Panc1 (cell line): Measurements from ENCODE around the gene CRIM1. TPM values are rescaled to one million over a fixed set of nuclear protein-coding genes. Genes with fewer than 3 reads are reported as not detected.

ENCODE experiments used
- ATAC-seq: fragments of 200-7000 bp; cut with Tn5 transposase; 2 replicates; pipeline ENCODE4 v1.9.1; 2020; ENCODE audit warnings: mild to moderate bottlenecking, moderate library complexity
- BruUV-seq: library from RNA; stranded (reverse); fragments of 400-500 nt; replicated peaks from 2 replicates; lab custom pipeline; 2021; lab: Mats Ljungman, UMichigan
- CTCF ChIA-PET: fragments of 300-600 bp; sonication (Branson Sonifier 250); formaldehyde crosslinking; loops from one replicate; lab custom pipeline; 2022; ENCODE audit warnings: antibody characterized with exemption; lab: Charles Lee
- POLR2A ChIA-PET: fragments of 300-600 bp; sonication (Branson Sonifier 250); formaldehyde crosslinking; loops from one replicate; lab custom pipeline; 2022; ENCODE audit warnings: antibody characterized with exemption; lab: Charles Lee
- DNase-seq: peaks from one replicate; pipeline ENCODE4 v3.0.0-alpha.2; 2010; ENCODE audit warnings: low read depth, low spot score
- H3K27ac ChIP-seq: 2 replicates; pipeline ENCODE4 v1.5.1; 2011; ENCODE audit warnings: mild to moderate bottlenecking, low read length, inconsistent platforms
- H3K27me3 ChIP-seq: fragments of 200-500 bp; sonication (Bioruptor generic); 2 replicates; pipeline ENCODE4 v1.6.0; 2014; ENCODE audit warnings: low read length, inconsistent platforms; ENCODE audit not compliant: control insufficient read depth, insufficient read depth
- H3K36me3 ChIP-seq: fragments of 200-500 bp; sonication (Bioruptor generic); 2 replicates; pipeline ENCODE4 v1.5.1; 2014; ENCODE audit warnings: inconsistent platforms, mild to moderate bottlenecking, low read length, moderate library complexity; ENCODE audit not compliant: control insufficient read depth, insufficient read depth
- H3K4me1 ChIP-seq: 2 replicates; pipeline ENCODE4 v1.5.1; 2011; ENCODE audit warnings: inconsistent platforms, mild to moderate bottlenecking, low read length, moderate library complexity; ENCODE audit not compliant: control insufficient read depth, insufficient read depth
- H3K4me3 ChIP-seq, 2 experiments: 2 replicates each; pipeline ENCODE4 v1.5.1; 2011 to 2012; ENCODE audit warnings: low read depth in 2 of 2, low read length in 2 of 2, mild to moderate bottlenecking in 2 of 2, inconsistent platforms in 1 of 2, moderate library complexity in 1 of 2
- H3K9me3 ChIP-seq: fragments of 200-500 bp; sonication (Bioruptor generic); 2 replicates; pipeline ENCODE4 v1.5.1; 2014; ENCODE audit warnings: low read depth, mild to moderate bottlenecking, inconsistent platforms, low read length, moderate library complexity; ENCODE audit not compliant: control insufficient read depth, insufficient read depth
- CTCF ChIP-seq: fragments of 450-650 bp; IDR thresholded peaks from 2 replicates; pipeline ENCODE4 v1.5.1; 2017; ENCODE audit warnings: mild to moderate bottlenecking
- POLR2AphosphoS5 ChIP-seq: IDR thresholded peaks from 2 replicates; pipeline ENCODE4 v1.6.1; 2012; ENCODE audit warnings: mild to moderate bottlenecking, low read depth, low read length, moderate library complexity
- REST ChIP-seq, 2 experiments: IDR thresholded peaks; 2 replicates each; pipeline ENCODE4 v1.6.1; 2011 to 2012; ENCODE audit warnings: low read depth in 2 of 2, control low read depth in 1 of 2, low read length in 1 of 2, mild to moderate bottlenecking in 1 of 2, moderate library complexity in 1 of 2; ENCODE audit not compliant: insufficient read depth in 1 of 2
- SIN3A ChIP-seq: IDR thresholded peaks from 2 replicates; pipeline ENCODE4 v1.6.1; 2012; ENCODE audit warnings: low read depth, mild to moderate bottlenecking, low read length, moderate library complexity, borderline replicate concordance; ENCODE audit not compliant: insufficient read depth
- TCF7L2 ChIP-seq: IDR thresholded peaks from 2 replicates; pipeline ENCODE4 v1.6.1; 2011; ENCODE audit warnings: mild to moderate bottlenecking, low read depth, low read length, inconsistent platforms
- in situ Hi-C: cut with HindIII; loops from 2 replicates; pipeline ENCODE4 v1.10.0; 2016; ENCODE audit warnings: low sequenced_read_pairs, low pct_unique_long_range_greater_than_20kb
- intact Hi-C: fragments of 100-400 bp; cut with micrococcal nuclease; formaldehyde crosslinking; loops from one replicate; pipeline ENCODE4 v1.10.0; 2022; ENCODE audit not compliant: unreplicated experiment
- total RNA-seq: library from RNA; stranded (reverse); gene quantifications from one replicate; pipeline ENCODE4 v1.2.1, GENCODE V29; 2021; ENCODE audit not compliant: unreplicated experiment

Gene CRIM1
- total RNA-seq, 1 experiment from 2014 or later = 290 TPM

DNA sequence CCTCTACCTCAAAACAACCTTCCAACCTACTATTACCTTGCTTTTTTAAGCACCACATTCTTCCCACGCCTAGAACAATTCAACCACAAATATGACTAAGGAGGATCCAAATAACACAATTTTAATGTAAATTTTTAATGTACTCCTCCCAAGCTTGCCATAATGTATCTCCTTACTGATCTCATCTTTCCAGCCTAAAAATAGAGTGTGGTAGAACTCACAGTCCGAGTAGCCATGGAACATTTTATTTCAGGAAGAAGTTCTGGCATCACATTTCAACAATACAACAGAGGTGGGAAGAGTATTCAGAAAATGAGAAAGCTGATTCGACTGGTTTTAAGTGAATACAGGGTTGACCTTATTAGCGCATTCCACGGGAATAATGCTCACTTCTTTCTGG lies 227.0 kb downstream of the CRIM1 start:
- in situ Hi-C loops = no loop called here
- Histone ChIP-seq H3K9me3 (no peaks in the 10 kb centered on the region), H3K4me1 (peaks cover 5% of the 10 kb centered on the region), H3K4me3 (no peak overlapping the region), H3K27ac (0 out of 2 replicates have a peak overlapping the region, but pooled peaks have one; percentile 39), H3K36me3 (peaks cover 46% of the 10 kb centered on the region), H3K27me3 (no peaks in the 10 kb centered on the region)
- DNase-seq (no peak), ATAC-seq (no peak)
- BruUV-seq = no TSS peak
- CTCF ChIA-PET = no interaction called here
- TF ChIP-seq REST (IDR thresholded peaks at IDR 0.05; ENCODE audit: insufficient read depth in 1 of 2, low read depth in 2 of 2, low read length in 1 of 2) = no peak
- intact Hi-C loops = no loop called here
- POLR2A ChIA-PET = no interaction called here

- BruUV-seq = no TSS peak
These were observed 227.4 kb downstream of the CRIM1 start for GRCh38 chr2:36582951-36583350.

More at GRCh38 chr2:36582951-36583350, 227.4 kb downstream of the CRIM1 start:
- ChIA-PET CTCF (no interaction called here), POLR2A (no interaction called here)
- no peak for ATAC-seq
- in situ Hi-C loops (no loop called here), intact Hi-C loops (no loop called here)
- peaks cover 5% of the 10 kb centered on the region for H3K4me1 ChIP-seq
- H3K27ac ChIP-seq = 0 out of 2 replicates have a peak overlapping the region, but pooled peaks have one; percentile 7
- H3K27me3 ChIP-seq = no peaks in the 10 kb centered on the region
- no peak for DNase-seq
- no peaks in the 10 kb centered on the region for H3K9me3 ChIP-seq
- H3K36me3 ChIP-seq = peaks cover 43% of the 10 kb centered on the region
- H3K4me3 ChIP-seq = no peak overlapping the region
- TF ChIP-seq REST (IDR thresholded peaks at IDR 0.05; ENCODE audit: insufficient read depth in 1 of 2, low read depth in 2 of 2, low read length in 1 of 2) (no peak), TCF7L2 (no peak), CTCF (no peak), SIN3A (no peak), POLR2AphosphoS5 (no peak)
